ENCODE data around the gene PPP1R14B.

GRCh38 chr11:64276653-64277431 lies 30.1 kb upstream of the PPP1R14B start:
- TF ChIP-seq POLR2AphosphoS5 (IDR thresholded peaks at IDR 0.05) (no peak), CTCF (IDR thresholded peaks at IDR 0.05) (no peak), POLR2A (IDR thresholded peaks at IDR 0.05) (no peak)
